ENCODE measurements around the gene METTL25B.

The METTL25B gene

DNA sequence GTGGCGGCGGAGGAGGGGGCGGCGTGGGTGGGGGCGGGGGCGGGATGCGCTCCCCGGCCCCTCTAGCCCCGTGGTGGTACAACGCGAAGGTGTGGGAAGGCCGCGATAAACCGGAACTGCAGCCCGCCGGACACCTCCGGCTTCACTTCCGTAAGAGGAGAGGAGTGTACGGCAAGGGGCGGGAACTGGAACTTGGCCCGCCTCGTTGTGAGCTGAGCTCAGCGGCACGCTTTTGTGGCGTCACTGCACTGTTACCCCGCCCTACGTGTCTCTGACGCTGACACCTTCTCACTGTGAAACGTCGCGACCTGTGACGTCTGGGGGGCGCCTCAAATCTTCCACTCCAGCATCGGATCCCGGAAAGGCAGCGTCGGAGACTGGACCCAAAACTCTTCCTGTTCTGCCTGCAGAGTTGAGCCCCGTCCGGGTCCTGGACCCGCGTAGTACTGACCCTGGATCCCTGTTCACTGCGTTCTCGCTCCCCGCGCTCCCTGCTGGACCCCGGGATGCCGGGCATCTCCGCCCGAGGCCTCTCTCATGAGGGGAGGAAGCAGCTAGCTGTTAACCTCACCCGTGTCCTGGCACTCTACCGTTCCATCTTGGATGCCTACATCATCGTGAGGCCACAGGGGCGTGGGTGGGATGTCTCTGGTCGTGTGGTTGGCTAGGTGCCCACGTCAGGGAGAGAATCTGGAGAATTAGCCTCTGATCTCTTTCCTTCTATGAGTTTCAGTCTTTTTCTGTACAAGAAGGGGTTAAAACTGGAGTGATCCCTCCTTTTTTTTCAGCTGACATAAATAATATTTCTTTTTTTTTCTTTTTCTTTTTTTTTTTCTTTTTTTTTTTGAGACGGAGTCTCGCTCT, 562 bp downstream of the METTL25B start, which contains the start of gene ISG20L2:
ISG20L2 (minus strand) TSS at position 168 of the 864 bp plus-strand sequence. CDS start 1,114 bp downstream, outside the sequence.
- DNase-seq = peak; percentile 99

DNA sequence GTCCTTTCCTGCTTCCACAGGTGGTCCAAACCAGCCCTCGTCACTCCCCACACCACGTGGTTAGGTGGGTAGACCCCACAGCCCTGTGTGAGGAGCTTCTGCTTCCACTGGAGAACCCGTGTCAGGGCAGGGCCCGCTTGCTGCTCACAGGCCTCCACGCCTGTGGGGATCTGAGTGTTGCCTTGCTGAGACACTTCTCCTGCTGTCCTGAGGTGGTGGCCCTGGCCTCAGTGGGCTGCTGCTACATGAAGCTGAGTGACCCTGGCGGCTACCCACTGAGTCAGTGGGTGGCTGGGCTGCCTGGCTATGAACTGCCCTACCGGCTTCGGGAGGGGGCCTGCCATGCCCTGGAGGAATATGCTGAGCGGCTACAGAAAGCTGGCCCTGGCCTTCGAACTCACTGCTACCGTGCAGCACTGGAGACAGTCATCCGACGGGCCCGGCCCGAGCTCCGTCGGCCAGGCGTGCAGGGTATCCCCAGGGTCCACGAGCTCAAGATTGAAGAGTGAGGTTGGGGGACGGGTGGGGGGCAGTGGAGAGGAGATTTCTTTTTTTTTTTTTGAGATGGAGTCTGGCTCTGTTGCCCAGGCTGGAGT, 5.8 kb downstream of the METTL25B start:
- DNase-seq = no peak

DNA sequence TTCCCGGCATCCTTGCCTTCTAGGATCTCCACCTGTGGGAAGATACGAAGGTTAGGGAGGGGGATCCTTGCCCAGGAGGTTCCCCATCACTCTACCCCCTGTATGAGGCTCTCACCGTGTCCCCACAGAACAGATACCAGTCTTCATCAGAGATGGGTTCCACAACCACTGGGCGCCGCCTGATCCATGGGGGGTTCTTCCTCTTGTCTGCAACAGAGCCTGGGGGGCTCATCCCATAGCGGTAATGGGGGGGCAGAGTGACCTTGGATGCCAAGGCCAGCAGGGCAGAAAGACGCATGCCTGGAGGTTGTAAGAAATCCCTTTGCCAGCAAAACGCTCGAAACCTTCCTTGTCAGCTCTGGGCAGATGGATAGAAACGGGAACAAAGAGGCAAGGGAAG, 10.1 kb downstream of the METTL25B start:
- DNase-seq = no peak

DNA sequence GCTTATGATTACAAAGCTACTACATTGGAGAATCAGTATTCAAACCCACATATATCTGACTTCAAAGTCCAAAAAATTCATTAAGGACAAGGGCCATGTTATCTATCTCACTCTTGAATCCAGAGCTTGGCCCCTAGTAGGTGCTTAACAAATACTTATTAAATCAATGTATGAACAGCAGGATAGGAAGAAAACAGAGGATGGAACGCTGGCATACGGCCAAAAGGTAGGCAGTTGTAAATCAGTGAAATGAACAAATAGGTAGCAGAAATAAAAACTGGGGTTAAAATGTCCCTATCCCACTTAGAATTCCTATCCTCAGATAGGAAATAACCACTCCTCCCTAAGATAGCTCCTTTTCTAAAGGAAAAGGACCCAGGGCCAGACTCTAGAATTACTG, 10.6 kb downstream of the METTL25B start:
- no peak for DNase-seq

DNA sequence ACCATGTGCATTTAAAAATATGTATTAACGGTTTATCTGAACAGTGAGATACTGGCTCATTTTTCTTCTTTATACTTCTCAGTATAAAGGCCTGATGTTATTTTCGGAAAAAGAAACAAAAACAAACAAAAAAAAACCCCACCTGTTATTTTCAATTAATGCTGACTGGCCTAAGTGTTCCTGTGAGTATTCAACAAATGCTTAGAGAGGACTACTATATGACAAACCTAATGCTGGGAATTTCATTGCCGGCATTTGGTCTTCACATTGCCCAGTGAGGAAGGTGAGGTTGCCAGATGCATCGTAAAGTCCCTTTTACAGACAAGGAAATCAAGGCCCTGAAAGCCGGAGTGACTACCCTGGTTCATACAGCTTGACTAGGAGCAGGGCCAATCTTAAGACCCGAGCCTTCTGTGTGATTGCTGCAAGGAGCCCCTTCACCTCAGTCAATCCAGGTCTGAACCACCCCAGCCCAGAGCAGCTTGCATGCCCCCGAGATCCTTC, 12.0 kb downstream of the METTL25B start:
- DNase-seq = peak; percentile 85

DNA sequence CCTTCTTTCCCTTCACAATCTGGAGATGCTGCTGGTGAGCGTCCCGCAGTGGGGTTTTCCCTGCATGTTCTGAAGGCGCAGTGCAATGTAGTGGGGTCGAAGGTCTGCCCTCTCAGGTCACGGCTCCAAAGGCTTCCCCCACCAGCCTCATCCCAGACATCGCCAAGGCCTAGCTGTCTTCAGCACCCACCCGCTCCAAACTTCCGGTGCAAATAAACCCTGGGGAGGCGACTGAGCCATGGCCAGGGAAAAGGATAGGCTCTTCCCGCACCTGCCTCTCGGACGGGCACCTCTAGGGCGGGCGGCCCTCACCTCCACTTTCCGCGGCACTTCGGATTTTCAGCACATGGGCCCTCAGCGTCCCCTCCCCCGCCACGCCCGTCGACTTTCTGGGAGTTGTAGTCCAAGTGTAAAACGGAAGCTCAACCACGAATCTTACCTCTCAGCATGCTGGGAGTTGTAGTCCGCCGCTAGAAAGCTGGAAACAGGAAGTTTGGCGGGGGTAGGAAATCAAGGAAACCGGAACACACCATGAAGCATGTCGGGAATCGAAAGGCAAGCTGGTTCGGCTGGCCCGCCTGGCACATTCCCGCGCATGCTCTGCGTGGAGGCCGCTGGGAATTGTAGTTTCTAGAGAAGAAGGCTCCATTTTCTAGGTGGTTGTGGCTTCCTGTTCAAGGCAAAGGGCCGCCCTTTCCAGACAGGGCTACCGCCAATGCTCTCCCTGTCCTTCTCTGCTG, 12.6 kb downstream of the METTL25B start, which contains the start of gene MRPL24:
MRPL24 (minus strand) TSS at position 348 of the 740 bp plus-strand sequence. CDS start 2,384 bp downstream, outside the sequence.
- DNase-seq = peak; percentile 100

DNA sequence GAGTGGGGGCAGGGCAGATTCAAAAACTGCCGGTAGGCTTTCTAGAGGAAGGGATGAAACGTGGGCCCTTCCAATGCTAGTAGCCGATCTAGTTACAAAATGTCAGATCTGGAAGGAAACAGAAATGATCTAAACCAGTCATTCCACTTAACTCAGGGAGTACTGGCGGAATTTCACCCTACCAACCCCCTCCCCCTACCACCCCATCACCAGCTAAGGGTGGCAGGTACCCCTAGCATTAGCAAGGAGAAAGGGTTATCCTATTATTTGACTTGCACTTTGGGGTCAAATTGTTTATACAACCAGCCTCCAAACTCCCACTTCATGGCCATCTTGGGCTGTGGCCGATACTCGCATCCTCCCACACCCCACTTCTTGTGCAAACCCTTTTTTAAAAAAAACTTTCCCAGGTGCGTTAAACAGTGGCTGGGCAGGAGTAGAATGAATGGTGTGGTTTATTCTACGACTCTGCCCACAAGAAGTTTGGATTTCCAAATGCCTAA, 13.3 kb downstream of the METTL25B start:
- no peak for DNase-seq

DNA sequence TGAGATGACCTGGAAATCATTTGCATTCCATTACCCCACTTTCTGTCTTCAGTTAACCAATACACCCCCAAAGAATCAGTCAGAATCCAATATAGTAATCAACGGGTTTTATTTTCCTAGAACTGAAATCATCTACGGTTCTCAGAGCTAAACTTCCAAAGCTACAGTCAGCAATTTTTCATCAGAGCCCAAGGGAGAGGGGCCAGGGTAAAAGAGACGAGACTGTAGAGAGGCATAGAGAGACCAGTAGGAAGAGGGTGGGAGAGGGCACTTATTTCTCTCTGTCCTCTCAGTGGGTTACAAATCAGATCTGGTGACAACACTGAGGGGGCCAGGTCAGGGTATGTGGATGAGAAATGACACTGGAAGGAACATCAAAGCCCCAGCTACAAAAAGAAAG, 13.7 kb downstream of the METTL25B start:
- DNase-seq = no peak

DNA sequence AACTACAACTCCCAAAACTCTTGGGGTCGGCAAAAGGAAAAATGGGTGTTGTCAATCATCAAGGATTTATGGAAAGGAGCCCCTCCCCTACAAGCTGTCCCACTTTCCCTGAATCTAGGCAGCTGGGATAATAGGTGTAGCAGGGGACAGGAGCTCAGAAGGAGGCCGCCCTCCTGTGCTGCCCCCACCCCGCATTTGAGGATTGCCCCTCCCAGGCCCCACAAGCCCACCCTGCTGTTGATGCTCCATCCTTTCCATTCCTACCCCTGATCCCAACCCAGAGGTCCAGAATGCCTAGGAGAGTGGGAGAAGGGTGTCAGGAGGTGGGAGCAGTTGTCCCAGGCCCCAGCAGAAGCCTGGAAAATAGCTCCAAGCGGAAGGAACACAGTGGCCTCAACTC, 14.5 kb downstream of the METTL25B start:
- DNase-seq = peak; percentile 62

DNA sequence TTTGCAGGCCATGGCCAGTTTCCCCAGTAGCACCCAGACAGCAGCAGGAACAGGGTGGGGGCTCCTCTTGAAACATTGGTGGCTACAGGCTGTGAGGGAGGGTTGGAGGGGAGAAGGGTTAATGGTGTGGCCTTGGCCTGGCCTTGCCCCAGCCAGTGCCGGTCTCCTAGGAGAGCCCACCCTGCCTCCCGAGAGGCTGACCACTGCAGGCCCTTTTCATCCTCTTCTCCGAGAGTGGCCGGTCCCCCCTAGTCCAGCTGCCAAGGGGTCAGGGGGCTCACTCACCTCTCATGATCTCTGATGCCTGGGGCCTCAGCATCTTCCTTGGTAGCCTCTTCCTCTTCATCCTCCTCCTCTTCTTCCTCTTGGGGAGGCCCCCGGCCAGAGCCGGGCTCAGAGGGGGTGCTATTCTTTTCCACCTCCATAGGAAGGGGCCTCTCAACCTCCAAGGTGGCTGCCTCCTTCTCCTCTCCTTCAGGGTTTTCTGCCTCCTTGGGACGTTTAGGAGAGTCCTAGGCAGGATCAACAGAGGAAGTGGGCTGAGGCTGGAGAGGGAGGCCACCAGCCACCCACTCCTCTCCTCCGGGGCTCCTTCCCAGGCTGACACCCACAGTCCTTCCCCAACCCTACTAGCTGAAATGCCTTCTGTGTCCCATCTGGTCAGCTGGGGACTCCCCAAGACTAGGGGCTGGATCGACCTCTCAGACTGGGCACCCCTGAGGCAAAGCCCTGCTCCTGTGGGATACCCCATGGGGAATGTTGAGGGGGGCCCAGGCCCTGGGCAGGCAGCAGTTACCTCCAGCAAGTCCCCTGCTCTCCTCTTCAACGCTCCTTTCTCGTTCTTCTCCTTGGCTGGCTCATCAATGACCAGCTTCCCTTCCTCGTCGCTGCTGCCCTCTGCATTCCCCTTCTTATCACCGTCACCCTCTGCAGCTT, 15.4 kb downstream of the METTL25B start:
- no peak for DNase-seq

DNA sequence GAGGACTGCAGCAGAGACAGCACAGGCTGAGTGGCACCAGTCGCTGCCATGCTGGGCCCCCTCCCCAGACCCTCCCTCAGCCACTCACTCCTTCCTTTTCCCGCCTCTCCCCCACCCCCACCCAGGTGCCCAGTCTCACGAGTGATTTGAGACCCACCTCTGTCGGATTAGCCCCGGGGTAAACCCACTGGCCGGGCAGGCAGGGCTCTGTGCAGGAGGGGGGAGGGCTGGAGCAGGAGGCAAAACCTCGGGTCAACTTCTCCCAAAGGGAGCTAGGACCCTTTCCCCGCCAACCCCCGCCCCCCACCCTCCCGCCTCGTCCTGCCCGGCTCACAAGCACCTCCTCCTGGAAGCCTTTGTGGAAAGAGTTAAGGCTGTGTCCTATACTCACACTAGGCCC, 16.1 kb downstream of the METTL25B start:
- no peak for DNase-seq

DNA sequence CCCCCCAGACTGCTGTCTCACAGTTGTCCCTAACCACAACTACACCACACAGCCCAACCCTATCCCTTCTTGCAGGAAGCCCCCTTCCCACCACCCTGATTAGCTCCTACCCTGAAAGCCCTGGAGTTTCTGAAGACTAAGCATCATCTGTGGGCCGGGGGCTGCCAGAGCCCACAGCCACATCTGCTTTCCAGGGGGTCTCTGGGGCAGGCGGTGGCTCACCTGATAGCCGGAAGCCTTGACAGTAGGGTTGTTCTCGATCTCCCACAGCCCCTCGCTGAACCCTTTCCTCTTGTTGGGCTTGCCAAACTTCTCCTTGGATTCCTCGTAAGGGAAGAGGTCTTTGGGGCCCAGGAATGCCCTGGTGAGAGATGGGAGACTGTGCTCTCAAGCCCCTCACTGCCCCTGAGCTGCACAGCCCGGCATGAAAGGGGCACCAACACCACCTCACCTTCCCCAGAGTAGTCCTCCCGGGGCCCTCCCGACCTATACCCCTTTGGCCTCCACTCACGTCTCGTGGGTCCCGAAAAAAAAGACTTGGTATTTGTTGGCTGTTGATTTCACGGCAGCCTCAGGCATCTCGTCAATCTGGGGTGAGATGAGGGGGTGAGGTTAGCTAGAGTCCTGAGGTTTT, 16.6 kb downstream of the METTL25B start:
- no peak for DNase-seq

DNA sequence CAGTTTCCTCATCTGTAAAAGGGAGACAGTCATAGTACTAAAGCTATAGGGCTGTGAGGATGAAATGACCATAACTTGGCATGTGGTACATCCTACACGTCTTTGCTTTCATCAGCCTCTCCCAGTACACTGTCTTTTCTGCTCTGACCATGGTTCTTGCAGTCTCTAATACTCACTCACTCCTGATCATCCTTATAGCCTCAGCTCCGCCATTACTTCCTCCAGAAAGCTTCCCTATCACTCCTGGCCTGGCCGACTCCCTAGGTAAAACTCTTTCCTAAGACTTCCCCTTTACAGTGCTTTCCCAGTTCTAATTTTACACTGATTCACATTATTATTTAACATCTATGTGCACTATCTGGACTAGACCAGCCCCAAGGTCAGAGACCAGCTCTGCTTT, 17.6 kb downstream of the METTL25B start:
- DNase-seq = no peak

DNA sequence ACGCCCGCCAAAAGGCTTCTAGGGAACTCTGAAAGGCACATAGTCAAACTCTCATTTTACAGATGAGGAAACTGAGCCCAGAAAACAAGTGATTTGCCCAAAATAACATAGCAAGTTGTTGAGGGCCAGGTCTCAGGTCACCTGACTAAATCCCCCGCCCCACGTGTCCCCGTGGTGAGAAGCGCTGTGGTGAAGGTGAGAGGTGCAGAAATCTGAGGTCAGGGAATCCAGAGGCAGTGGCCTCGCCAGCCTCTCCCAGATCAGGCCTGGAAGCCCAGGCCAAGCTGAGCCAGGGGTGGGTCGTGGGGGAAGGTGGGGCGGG, 18.1 kb downstream of the METTL25B start:
- no peak for DNase-seq

DNA sequence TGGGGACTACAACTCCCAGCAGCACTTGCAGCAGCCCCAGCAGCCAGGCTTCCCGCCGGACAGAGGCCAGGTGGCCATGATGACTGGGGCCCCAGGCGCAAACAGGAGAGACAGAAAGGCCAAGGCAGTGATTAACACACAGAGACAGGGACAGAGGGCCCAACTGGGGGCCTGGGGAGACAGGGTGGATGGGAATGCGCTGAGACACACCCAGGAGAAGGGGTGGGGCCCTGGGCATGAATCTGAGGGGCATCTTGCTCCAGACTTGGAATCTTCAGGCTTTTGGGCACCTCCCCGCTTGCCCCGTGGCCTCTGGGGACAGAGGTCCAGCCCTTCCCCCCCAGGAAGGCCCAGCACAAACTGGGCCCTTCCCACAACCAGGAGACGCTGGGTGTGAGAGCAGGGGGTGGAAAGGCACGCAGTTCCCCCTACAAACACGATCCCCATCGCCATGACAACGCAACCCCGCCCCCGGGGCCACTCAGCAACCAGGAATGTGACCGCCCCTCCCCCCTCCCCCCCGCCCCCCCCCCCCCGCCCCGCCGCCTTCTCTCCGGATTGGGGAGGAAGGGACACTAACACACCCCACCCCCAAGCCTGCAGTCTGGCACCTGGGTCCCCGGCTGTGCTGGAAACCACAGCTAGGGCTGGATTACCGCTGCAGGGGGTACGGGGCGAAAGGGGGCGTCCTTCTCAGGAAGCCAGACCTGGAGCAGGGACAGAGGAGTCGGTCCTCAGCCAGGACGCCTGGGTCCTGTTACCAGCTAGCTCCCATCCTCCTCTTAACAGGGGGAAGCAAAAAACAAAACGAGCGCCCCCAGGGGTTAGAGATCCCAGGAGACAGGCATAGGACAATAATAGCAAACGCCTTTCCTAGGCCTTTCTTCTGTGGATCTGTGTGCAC, 18.7 kb downstream of the METTL25B start:
- DNase-seq = peak; percentile 94

DNA sequence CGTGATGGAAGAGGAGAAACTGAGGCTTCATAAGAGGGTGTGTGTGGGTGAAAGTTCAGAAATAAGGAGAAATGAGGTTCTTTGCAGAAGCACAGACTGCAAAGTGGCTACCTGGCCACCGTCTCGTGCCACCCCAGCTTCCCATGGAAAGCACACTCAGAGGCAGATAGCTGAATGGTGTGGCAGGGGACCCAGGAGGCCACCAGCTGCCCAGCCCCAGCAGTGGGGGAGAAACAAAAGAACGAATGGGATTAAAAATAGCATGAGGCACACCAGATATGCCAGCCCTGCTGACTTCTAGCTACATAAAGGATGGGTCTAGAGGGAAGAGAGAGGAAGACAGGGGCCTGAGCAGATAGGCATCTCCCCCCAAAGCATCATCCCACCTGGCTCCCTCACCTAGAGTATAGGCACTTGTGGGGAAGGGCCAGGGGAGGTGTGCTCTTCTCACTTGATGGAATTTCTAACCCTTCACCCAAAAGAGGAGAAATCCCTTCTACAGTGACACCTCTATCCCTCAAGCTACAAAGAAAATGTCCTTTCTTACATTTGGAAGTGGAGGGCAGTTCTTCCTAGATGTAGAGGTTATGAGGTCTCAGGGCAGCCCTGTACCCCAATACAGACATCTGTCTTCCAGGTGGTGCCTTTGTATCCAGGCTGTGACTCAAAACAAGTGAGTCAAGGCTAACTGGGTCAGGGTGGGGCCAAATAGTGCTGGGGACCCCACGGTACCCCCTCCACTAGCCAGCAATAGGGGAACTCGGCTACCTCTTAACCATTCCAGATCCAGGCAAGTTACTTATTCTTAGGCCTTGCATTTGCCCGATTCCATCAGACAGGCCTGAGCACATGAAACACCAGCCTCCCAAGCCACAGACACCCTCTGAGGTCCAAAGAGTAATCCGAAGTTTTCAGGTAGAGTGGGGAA, 19.7 kb downstream of the METTL25B start:
- peak; percentile 63 for DNase-seq

DNA sequence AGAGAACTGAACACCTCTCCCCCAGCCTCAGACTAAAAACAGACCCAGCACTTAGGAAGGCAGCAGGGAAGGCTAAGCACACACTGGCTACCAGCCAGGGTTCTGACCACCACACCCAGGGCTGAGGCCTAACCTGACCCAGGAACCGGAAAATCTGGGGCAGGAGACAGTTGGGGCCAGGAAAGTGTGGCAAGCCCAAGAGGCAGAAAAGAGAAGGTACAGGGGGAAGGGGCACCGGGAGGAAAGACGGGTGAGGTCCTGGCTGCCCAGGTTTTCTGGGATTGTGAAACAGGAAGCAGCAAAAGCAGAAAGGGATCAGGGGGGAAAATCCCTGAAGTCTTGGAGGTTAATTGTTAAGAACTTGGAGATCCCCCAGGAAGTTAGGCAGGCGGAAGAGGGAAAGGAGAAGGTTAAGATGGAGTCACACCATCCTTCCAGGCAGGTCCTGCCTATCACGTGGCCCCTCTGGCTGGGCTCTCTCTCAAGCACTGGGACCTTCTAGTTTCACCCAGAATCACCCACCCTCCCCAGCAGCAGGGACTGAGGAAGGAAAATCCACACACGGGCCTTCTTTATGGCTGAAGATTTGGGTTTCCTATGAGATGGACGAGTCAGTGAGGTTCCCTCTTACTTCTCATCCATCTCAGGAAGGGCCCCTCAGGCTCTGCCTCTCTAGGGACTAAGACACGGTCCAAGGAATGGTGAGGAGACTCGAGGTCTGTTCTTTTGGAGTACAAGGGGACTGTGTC, 20.6 kb downstream of the METTL25B start:
- peak; percentile 66 for DNase-seq

DNA sequence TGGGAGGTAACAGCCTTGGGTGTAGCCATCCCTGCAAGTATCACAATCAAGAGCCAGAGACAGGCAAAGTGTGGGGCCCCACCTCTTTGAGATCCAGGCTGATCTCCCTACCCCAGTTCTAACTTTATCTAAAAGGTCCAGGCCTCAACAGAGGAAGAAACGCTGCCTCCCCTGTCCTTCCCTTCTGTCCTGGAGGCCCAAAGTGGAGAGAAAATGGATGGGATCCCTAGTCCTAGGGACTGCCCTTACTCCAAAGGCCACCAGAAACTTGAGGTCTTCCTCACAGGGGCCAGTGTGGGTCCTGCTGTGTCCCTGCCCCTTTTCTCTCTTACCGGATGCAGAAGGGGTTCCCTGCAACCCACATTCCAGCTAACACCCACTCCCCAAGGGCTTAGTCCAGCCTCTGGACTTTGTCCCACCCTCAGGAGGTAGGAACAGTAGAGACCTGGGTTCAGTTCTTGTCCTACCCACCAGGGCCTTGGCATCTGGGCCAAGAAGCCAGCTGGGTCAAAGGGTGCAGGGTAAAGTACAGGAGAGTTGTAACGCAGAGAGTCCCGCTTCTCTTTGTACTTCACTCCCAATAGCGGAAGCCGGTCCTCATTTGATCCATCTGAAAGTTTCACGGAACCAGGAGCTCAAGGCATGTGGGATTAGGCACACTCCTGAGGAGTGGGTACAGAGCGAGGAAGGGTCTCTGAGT, 21.3 kb downstream of the METTL25B start:
- no peak for DNase-seq
